CD4-positive, CD25-positive, alpha-beta regulatory T cell (primary cell): ENCODE data around the gene EPHA6. TPM values are rescaled to one million over a fixed set of nuclear protein-coding genes. Genes with fewer than 3 reads are reported as not detected.

ENCODE experiments used
- ATAC-seq, 2 donors: fragments of 150-1000 bp; cut with Tn5 transposase; one replicate each; pipeline ENCODE4 v1.10.0; 2021; ENCODE audit warnings: low read depth in 2 of 2, moderate number of reproducible peaks in 2 of 2, moderate library complexity in 1 of 2
- DNase-seq, 3 donors: peaks; one replicate each; pipeline versions ENCODE4 v3.0.0 to v3.0.0-alpha.2; 2012 to 2022; ENCODE audit warnings: mixed read lengths in 1 of 3
- H3K27ac ChIP-seq: one replicate; pipeline ENCODE4 v1.7.0; 2013; ENCODE audit warnings: mild to moderate bottlenecking, low read length; ENCODE audit not compliant: insufficient read depth, poor library complexity, severe bottlenecking
- H3K27me3 ChIP-seq: one replicate; pipeline ENCODE4 v1.7.0; 2013; ENCODE audit warnings: low read length; ENCODE audit not compliant: control insufficient read depth, insufficient read depth
- H3K36me3 ChIP-seq: one replicate; pipeline ENCODE4 v1.7.0; 2013; ENCODE audit warnings: mild to moderate bottlenecking, low read length, moderate library complexity; ENCODE audit not compliant: control insufficient read depth, insufficient read depth
- H3K4me1 ChIP-seq: 2 replicates; pipeline ENCODE4 v1.7.0; 2013; ENCODE audit warnings: mild to moderate bottlenecking, low read length; ENCODE audit not compliant: insufficient read depth, control insufficient read depth, poor library complexity, severe bottlenecking
- H3K4me3 ChIP-seq: one replicate; pipeline ENCODE4 v1.7.0; 2013; ENCODE audit warnings: low read depth, mild to moderate bottlenecking, low read length, moderate library complexity
- H3K9me3 ChIP-seq, 2 experiments: 1 replicate in 1 of 2; 2 replicates in 1 of 2; pipeline ENCODE4 v1.7.0; 2013; ENCODE audit warnings: low read length in 2 of 2, mild to moderate bottlenecking in 1 of 2, moderate library complexity in 1 of 2; ENCODE audit not compliant: control insufficient read depth in 2 of 2
- H3K27ac Mint-ChIP-seq, 3 donors: one replicate each; pipeline ENCODE4 v1.8.0; 2020 to 2022; ENCODE audit warnings: mild to moderate bottlenecking in 3 of 3, mixed read lengths in 3 of 3, moderate library complexity in 2 of 3
- H3K27me3 Mint-ChIP-seq: one replicate; pipeline ENCODE4 v1.8.0; 2022; ENCODE audit warnings: mild to moderate bottlenecking, mixed read lengths
- H3K36me3 Mint-ChIP-seq: one replicate; pipeline ENCODE4 v1.8.0; 2020; ENCODE audit warnings: mixed read lengths
- H3K4me1 Mint-ChIP-seq, 4 donors: one replicate each; pipeline ENCODE4 v1.8.0; 2020 to 2022; ENCODE audit warnings: mixed read lengths in 4 of 4, mild to moderate bottlenecking in 1 of 4
- H3K4me3 Mint-ChIP-seq, 4 donors: one replicate each; pipeline ENCODE4 v1.8.0; 2020 to 2022; ENCODE audit warnings: mild to moderate bottlenecking in 4 of 4, mixed read lengths in 4 of 4, moderate library complexity in 3 of 4
- H3K9me3 Mint-ChIP-seq, 7 donors: one replicate each; pipeline ENCODE4 v1.8.0; 2020 to 2022; ENCODE audit warnings: mixed read lengths in 7 of 7, mild to moderate bottlenecking in 3 of 7, moderate library complexity in 2 of 7
- polyA plus RNA-seq, 4 donors: library from polyadenylated mRNA; unstranded; fragments of 300-500 nt; fragmentation: Illumina TruSeq; gene quantifications; one replicate each; pipeline ENCODE4 v1.2.3, GENCODE V29; 2021
- total RNA-seq: library from RNA; stranded (reverse); gene quantifications from one replicate; pipeline ENCODE4 v1.2.3, GENCODE V29; 2022

Gene EPHA6
- total and polyA plus RNA-seq, 5 donors from 2014 or later, result not detected

GRCh38 chr3:97197083-97197482, 382.7 kb downstream of the EPHA6 start:
- no peaks in the 10 kb centered on the region for H3K4me1 Mint-ChIP-seq
- no peak for DNase-seq
- H3K9me3 Mint-ChIP-seq, result peaks cover 0 to 17% (median 5%) of the 10 kb centered on the region in 7 donors
- H3K36me3 Mint-ChIP-seq, result no peaks in the 10 kb centered on the region
- H3K4me1 ChIP-seq, result no peaks in the 10 kb centered on the region
- no peak for ATAC-seq
- no peaks in the 10 kb centered on the region for H3K9me3 ChIP-seq
- no peaks in the 10 kb centered on the region for H3K27me3 Mint-ChIP-seq
- H3K4me3 Mint-ChIP-seq, result no peak overlapping the region
- H3K27ac Mint-ChIP-seq, result no peak overlapping the region
- H3K4me3 ChIP-seq, result no peak overlapping the region
- H3K27me3 ChIP-seq, result no peaks in the 10 kb centered on the region
- H3K27ac ChIP-seq, result no peak overlapping the region
- H3K36me3 ChIP-seq, result no peaks in the 10 kb centered on the region

- Mint-ChIP-seq H3K27me3 (no peaks in the 10 kb centered on the region), H3K4me1 (no peaks in the 10 kb centered on the region), H3K36me3 (no peaks in the 10 kb centered on the region), H3K4me3 (no peak overlapping the region), H3K9me3 (peaks cover 0 to 14% (median 5%) of the 10 kb centered on the region in 7 donors), H3K27ac (no peak overlapping the region)
- Histone ChIP-seq H3K27me3 (no peaks in the 10 kb centered on the region), H3K9me3 (no peaks in the 10 kb centered on the region), H3K4me3 (no peak overlapping the region), H3K27ac (no peak overlapping the region), H3K36me3 (no peaks in the 10 kb centered on the region), H3K4me1 (no peaks in the 10 kb centered on the region)
- no peak for DNase-seq
- ATAC-seq, result no peak
These were observed 383.4 kb downstream of the EPHA6 start for GRCh38 chr3:97197830-97198229.

- no peaks in the 10 kb centered on the region for H3K27me3 ChIP-seq
- no peak overlapping the region for H3K27ac ChIP-seq
- no peaks in the 10 kb centered on the region for H3K4me1 ChIP-seq
- Mint-ChIP-seq H3K36me3 (no peaks in the 10 kb centered on the region), H3K4me3 (no peak overlapping the region), H3K27me3 (no peaks in the 10 kb centered on the region), H3K9me3 (peaks cover 0 to 11% (median 1%) of the 10 kb centered on the region in 7 donors), H3K4me1 (no peaks in the 10 kb centered on the region), H3K27ac (no peak overlapping the region)
- ATAC-seq, result no peak
- DNase-seq, result no peak
- no peak overlapping the region for H3K4me3 ChIP-seq
- H3K9me3 ChIP-seq, result no peaks in the 10 kb centered on the region
- H3K36me3 ChIP-seq, result no peaks in the 10 kb centered on the region
These were observed 386.0 kb downstream of the EPHA6 start for GRCh38 chr3:97200387-97200786.

- H3K9me3 ChIP-seq, result no peaks in the 10 kb centered on the region
- ATAC-seq (no peak), DNase-seq (no peak)
- H3K36me3 ChIP-seq, result no peaks in the 10 kb centered on the region
- Mint-ChIP-seq H3K4me3 (no peak overlapping the region), H3K9me3 (peaks cover 0 to 7% (median 1%) of the 10 kb centered on the region in 7 donors), H3K27me3 (no peaks in the 10 kb centered on the region), H3K27ac (no peak overlapping the region), H3K36me3 (no peaks in the 10 kb centered on the region), H3K4me1 (no peaks in the 10 kb centered on the region)
- H3K4me1 ChIP-seq, result no peaks in the 10 kb centered on the region
- no peak overlapping the region for H3K4me3 ChIP-seq
- no peaks in the 10 kb centered on the region for H3K27me3 ChIP-seq
- H3K27ac ChIP-seq, result no peak overlapping the region
These were observed 387.4 kb downstream of the EPHA6 start for GRCh38 chr3:97201814-97202213.

- ATAC-seq (no peak), DNase-seq (no peak)
- Histone ChIP-seq H3K4me1 (no peaks in the 10 kb centered on the region), H3K4me3 (no peak overlapping the region), H3K9me3 (no peaks in the 10 kb centered on the region), H3K36me3 (no peaks in the 10 kb centered on the region), H3K27ac (no peak overlapping the region), H3K27me3 (no peaks in the 10 kb centered on the region)
- H3K4me3 Mint-ChIP-seq, result no peak overlapping the region
- no peak overlapping the region for H3K27ac Mint-ChIP-seq
- no peaks in the 10 kb centered on the region for H3K27me3 Mint-ChIP-seq
- no peaks in the 10 kb centered on the region for H3K4me1 Mint-ChIP-seq
- H3K9me3 Mint-ChIP-seq, result peaks cover 0 to 12% (median 2%) of the 10 kb centered on the region in 7 donors
- H3K36me3 Mint-ChIP-seq, result no peaks in the 10 kb centered on the region
These were observed 414.6 kb downstream of the EPHA6 start for GRCh38 chr3:97228966-97229365.

GRCh38 chr3:97230486-97230885, 416.1 kb downstream of the EPHA6 start:
- peaks cover 0 to 15% (median 3%) of the 10 kb centered on the region in 7 donors for H3K9me3 Mint-ChIP-seq

GRCh38 chr3:97232393-97233034, 418.1 kb downstream of the EPHA6 start:
- H3K4me1 Mint-ChIP-seq, result no peaks in the 10 kb centered on the region
- Histone ChIP-seq H3K4me1 (no peaks in the 10 kb centered on the region), H3K4me3 (no peak overlapping the region), H3K27ac (no peak overlapping the region), H3K27me3 (no peaks in the 10 kb centered on the region), H3K9me3 (no peaks in the 10 kb centered on the region), H3K36me3 (no peaks in the 10 kb centered on the region)
- ATAC-seq (no peak), DNase-seq (no peak)
- peaks cover 0 to 15% (median 3%) of the 10 kb centered on the region in 7 donors for H3K9me3 Mint-ChIP-seq
- H3K36me3 Mint-ChIP-seq, result no peaks in the 10 kb centered on the region
- no peaks in the 10 kb centered on the region for H3K27me3 Mint-ChIP-seq
- no peak overlapping the region for H3K4me3 Mint-ChIP-seq
- no peak overlapping the region for H3K27ac Mint-ChIP-seq

More at GRCh38 chr3:97230486-97230885, 416.1 kb downstream of the EPHA6 start:
- no peaks in the 10 kb centered on the region for H3K36me3 ChIP-seq
- Mint-ChIP-seq H3K36me3 (no peaks in the 10 kb centered on the region), H3K4me3 (no peak overlapping the region), H3K27ac (no peak overlapping the region), H3K4me1 (no peaks in the 10 kb centered on the region), H3K27me3 (no peaks in the 10 kb centered on the region)
- H3K27ac ChIP-seq, result no peak overlapping the region
- DNase-seq, result no peak
- no peaks in the 10 kb centered on the region for H3K9me3 ChIP-seq
- H3K4me1 ChIP-seq, result no peaks in the 10 kb centered on the region
- ATAC-seq, result no peak
- no peaks in the 10 kb centered on the region for H3K27me3 ChIP-seq
- H3K4me3 ChIP-seq, result no peak overlapping the region

GRCh38 chr3:97235179-97235578, 420.8 kb downstream of the EPHA6 start:
- Mint-ChIP-seq H3K4me1 (no peaks in the 10 kb centered on the region), H3K27me3 (no peaks in the 10 kb centered on the region), H3K27ac (no peak overlapping the region), H3K36me3 (no peaks in the 10 kb centered on the region), H3K9me3 (peaks cover 0 to 13% (median 3%) of the 10 kb centered on the region in 7 donors), H3K4me3 (no peak overlapping the region)
- H3K9me3 ChIP-seq, result no peaks in the 10 kb centered on the region
- no peak for DNase-seq
- no peaks in the 10 kb centered on the region for H3K27me3 ChIP-seq
- no peaks in the 10 kb centered on the region for H3K4me1 ChIP-seq
- H3K36me3 ChIP-seq, result no peaks in the 10 kb centered on the region
- no peak for ATAC-seq
- no peak overlapping the region for H3K4me3 ChIP-seq
- H3K27ac ChIP-seq, result no peak overlapping the region
